Measurements from ENCODE around the gene SMAD4.

DNA sequence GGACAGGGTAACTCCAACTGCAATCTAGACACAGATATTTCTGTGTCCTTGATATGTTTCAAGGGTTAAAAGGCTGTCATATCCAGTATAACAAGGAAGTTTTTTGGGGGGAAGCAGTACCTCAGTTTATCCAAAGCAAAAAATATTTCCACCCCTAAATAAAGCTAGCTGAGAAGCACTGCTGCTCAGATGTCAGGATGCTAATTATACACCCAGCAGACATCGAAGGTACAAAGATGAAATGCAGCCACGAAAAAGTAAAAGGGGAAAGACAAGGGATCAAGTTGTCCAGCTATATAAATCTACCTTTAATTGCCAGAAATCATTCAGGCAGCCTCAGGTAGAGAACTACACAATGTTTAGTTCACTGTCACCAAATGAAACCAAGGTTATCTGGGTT is 36.0 kb upstream of the SMAD4 start:
- TF ChIP-seq CTCF (IDR thresholded peaks at IDR 0.05) (no peak), POLR2A (IDR thresholded peaks at IDR 0.05) (no peak), POLR2AphosphoS5 (IDR thresholded peaks at IDR 0.05) (no peak), EP300 (IDR thresholded peaks at IDR 0.05) (no peak)
